GM21825 (cell line): ENCODE data around the gene JOSD1.

Source experiments
- ATAC-seq: cut with Tn5 transposase; IDR thresholded peaks from one replicate; pipeline ENCODE4 v1.9.1; 2021; ENCODE audit warnings: mild to moderate bottlenecking, moderate library complexity; ENCODE audit not compliant: unreplicated experiment

The JOSD1 gene

GRCh38 chr22:38733724-38734381 lies 33.1 kb upstream of the JOSD1 start:
- no peak for ATAC-seq

DNA sequence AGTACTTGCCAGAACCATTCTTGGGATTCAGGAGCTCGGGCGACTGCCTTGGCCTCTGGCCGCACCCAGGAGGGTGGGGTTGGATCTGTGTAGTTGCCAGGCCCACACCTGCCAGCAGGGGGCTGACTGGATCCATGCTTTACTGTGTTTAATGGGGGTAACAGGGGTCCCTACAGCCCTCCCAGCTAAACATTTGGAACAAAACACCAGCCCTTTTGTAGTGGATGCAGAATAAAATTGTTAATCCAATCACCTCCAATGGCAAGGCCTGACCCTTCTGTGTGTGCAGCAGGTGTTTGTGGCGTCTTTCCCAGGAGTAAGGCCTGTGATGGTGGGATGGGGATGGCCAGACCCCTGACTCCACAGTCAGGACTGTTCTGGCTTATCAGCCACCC lies 32.6 kb upstream of the JOSD1 start:
- no peak for ATAC-seq

DNA sequence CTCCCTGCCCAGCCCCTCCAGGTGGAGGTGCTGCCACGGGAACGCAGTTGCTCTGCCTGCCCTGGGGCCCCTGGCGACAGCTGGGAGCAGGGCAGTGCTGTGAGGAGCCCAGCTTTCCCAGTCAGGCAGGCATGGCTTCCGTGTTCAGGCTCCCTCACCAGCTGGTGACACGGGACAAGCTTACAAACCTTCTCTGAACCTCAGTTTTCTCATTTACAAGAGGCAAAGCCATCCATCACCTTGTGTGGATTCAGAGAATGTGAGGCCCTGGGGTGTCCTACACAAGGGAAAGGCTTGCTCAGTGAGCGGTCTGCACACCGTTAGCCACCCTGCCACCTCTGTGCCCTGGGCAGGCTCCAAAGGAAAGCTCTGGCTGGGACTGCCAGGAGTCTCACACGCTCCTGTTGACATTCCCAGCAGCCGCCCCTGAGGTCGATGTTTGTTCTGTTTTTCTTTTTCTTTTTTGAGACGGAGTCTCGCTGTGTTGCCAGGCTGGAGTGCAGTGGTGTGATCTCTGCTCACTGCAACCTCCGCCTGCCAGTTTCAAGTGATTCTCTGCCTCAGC lies 31.6 kb upstream of the JOSD1 start:
- no peak for ATAC-seq

DNA sequence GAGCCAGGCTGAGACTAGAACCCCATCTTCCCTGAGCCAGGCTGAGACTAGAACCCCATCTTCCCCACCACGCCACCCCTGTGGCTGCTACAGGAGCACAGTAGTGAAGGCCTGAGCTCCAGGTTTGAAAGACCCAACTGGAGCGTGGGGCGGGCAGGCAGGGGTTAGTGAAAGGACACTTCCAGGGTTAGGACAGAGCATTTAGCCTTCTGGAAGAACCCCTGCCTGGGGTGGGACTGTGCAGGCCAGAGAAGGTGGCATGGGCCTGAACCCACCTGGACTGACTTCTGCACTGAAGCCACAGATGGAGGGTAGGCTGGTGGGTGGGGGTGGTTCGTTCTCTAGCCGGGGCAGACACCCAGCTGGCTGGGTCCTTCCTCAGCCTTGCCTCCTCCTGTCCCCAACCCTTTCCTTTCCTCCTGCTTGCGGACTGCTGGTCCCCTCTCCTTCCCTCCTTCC lies 31.0 kb upstream of the JOSD1 start:
- no peak for ATAC-seq

- no peak for ATAC-seq
Measured at GRCh38 chr22:38730411-38730871, 29.7 kb upstream of the JOSD1 start.

GRCh38 chr22:38729946-38730345 lies 29.2 kb upstream of the JOSD1 start:
- ATAC-seq, result no peak

- ATAC-seq, result no peak
Measured at GRCh38 chr22:38728871-38729796, 28.4 kb upstream of the JOSD1 start.

GRCh38 chr22:38727530-38728451 lies 27.0 kb upstream of the JOSD1 start:
- no peak for ATAC-seq

DNA sequence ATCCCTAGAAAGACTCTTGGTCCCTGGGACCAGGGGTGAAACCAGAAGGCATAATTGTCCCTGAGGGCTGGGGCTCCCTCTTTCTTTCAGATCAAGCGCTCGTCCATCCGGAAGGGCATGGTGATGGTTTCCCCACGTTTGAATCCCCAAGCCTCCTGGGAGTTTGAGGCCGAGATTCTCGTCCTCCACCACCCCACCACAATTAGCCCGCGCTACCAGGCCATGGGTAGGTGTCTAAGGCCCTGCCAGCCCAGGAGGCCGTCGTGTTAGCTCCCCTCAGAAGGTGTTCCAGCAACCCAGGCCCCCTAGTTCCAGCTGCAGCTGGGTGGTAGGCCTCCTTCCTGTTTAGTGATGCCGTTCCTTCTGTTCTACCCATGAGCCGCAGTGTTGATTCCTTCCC lies 26.4 kb upstream of the JOSD1 start:
- ATAC-seq, result no peak

DNA sequence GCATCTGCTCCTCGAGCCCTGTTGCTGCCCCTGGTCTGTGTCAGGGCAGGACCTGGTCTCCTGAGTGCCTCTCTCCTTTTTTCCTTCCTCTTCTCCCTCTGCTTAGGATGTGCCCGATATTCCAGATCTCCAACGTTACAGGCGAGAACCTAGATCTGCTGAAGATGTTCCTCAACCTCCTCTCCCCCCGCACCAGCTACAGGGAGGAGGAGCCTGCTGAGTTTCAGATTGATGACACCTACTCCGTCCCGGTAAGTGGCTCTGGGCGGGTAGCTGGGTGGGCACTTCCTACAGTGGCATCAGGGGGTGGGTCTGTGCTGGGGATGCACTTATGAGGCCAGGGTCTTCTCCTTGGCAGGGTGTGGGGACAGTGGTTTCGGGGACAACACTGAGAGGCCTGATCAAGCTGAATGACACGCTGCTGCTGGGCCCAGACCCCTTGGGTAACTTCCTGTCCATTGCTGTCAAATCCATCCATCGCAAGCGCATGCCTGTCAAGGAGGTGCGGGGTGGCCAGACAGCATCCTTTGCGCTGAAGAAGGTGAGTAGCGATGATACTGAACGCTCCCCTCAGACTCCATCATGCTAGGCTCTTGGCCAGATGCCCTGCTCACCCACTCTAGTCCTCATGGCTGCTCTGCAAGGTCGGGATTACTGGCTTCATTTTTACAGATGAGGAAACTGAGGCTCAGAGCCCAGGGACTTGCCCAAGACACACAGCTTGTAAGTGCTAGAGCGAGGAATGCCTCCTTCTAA lies 25.3 kb upstream of the JOSD1 start:
- no peak for ATAC-seq

GRCh38 chr22:38724926-38725571 lies 24.3 kb upstream of the JOSD1 start:
- ATAC-seq, result no peak

DNA sequence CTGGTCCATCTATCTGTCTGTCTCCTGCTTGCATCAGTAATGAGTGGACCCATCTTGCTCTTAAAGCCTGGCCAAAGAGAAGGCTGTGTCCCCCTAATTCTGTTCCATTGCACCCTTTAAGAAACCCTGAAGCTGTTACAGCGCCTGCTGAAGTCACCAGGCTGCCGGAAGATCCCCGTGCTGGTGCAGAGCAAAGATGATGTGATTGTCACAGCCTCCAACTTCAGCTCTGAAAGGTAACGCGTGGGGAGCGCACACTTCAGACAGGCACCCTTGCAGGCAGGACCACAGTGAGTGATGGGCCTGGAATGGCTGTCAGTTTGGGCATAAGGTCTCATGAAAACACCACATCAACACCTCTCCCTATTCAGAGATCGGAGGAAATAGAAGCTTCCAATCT lies 23.4 kb upstream of the JOSD1 start:
- ATAC-seq, result no peak

- no peak for ATAC-seq
Measured at GRCh38 chr22:38721551-38721950, 20.8 kb upstream of the JOSD1 start.

DNA sequence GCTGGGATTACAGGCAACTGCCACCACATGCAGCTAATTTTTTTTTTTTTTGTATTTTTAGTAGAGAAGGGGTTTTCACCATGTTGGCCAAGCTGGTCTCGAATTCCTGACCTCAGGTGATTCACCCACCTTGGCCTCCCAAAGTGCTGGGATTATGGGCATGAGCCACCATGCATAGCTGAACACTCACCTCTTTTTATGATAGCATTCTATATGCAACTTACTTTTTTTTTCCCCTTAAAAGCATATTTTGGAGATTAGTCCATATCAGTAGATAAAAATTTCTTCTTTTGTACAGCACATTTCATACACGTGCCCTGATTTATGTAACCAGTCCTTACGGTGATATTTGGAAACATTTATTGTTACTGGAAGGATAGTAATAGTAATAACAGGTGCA lies 19.6 kb upstream of the JOSD1 start:
- ATAC-seq, result no peak

DNA sequence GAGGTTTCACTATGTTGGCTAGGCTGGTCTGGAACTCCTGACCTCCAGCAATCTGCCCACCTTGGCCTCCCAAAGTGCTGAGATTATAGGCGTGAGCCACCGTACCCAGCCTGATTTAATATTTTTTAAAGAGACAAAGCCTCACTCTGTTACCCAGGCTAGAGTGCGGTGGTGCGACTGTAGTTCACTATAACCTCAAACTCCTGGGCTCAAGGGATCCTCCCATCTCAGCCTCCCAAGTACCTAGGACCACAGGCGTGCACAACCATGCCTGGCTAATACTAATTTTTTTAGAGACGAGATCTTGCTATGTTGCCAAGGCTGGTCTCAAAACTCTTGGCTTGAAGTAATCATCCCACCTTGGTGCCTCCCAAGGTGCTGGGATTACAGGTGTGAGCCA lies 18.5 kb upstream of the JOSD1 start:
- ATAC-seq, result no peak

DNA sequence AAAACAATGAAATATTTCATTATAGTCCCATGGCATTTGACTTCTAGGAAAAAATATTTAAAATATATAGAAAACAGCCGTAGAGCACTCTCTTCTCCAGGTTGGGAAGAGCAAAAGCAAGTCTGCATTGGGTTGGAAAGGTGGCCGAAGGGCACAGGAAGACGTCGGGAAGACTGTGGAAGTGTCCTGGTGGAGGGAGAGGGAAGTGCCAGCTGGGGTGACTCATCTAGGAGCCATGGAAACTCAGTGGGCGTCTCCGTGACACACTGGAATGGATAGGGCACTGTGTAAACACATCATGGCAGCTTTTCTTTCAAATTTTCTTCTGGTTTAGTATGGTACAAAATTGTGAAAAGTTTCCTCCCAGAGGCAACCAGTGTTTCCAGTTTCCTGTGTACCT lies 17.7 kb upstream of the JOSD1 start:
- ATAC-seq, result no peak

GRCh38 chr22:38717244-38717643 lies 16.5 kb upstream of the JOSD1 start:
- no peak for ATAC-seq

DNA sequence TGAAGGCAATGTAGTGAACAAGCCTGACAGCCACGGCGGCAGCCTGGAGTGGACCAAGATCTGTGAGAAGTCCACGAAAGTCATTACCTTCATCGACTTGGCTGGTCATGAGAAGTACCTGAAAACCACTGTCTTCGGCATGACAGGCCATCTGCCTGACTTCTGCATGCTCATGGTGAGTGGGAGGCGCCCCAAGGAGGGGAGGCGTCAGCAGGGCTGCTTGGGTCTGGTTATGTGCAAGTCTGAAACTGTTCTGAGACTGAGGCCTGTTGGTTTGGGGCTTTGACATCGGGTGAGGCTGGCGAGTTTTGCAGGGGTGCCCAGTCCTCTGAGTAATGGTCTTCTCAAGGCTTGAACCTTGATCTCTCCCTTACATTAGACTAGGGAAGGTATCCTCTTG lies 16.1 kb upstream of the JOSD1 start:
- no peak for ATAC-seq

- ATAC-seq, result no peak
Measured at GRCh38 chr22:38716271-38716670, 15.5 kb upstream of the JOSD1 start.

DNA sequence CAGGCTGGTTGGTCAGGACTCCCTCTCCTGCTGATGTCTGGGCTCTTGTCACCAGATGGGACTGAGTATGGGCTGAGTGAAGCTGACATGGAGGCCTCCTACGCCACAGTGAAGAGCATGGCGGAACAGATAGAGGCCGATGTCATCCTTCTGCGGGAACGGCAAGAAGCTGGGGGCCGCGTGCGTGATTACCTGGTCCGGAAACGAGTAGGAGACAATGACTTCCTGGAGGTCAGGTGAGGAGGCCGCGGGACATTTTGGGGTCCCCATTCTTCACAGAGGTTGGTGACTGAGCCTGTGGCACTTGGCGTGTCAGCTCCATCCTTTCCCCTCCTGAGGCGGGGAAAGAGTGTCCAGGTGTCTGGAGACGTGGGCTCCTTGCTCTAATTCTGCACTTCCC lies 15.1 kb upstream of the JOSD1 start:
- ATAC-seq, result no peak
